ENCODE results near the gene EEF1G.

The EEF1G gene

DNA sequence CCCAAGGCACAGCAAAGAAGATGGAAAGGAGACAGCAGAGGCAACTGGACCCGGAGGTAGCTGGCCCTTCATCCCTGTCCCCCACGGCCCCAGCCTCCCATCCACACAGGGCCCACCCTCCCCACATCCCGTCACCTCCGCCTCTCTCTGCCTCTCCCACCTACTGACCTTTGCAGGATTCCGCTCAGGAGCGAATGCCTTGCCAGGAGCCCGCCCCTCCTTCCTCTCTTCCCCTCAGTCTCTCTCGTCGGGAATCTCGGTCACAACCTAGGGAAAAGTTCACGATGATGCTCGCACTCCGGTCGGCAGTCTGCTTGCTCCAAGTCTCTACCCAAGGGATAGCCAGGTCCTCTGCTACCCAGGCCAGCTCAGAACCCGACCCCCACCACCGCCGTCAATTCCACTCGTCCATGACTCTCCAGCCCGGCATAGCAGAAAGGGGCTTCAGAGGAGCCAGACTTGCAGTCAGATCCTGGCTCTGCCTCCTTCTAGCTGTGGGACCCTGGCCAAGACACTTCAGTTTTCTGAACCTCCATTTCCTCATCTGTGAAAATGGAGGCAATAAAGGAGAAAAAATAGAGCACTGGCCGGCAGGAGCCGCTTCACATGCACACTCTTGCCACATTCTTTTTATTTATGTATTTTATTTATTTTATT, 37.3 kb downstream of the EEF1G start:
- no peak for FAIRE-seq

DNA sequence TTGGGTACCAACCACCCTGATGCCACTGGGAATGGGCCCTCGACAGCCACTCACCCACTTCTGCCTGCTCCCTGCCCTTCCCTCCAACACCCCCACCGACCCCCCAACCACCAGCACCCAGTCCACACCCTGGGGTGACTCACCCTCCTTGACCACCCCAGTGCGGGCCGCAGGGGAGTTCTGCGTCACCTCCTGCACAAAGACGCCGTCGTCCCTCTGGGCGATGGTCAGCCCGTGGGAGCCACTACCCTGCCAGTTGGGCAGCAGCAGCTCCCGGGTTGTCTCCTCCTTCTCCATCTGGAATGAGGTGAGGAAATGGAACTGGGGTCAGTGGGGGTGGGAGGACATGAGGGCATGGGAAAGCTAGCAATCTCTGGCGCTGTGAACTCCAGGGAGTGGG, 37.9 kb downstream of the EEF1G start:
- no peak for FAIRE-seq

DNA sequence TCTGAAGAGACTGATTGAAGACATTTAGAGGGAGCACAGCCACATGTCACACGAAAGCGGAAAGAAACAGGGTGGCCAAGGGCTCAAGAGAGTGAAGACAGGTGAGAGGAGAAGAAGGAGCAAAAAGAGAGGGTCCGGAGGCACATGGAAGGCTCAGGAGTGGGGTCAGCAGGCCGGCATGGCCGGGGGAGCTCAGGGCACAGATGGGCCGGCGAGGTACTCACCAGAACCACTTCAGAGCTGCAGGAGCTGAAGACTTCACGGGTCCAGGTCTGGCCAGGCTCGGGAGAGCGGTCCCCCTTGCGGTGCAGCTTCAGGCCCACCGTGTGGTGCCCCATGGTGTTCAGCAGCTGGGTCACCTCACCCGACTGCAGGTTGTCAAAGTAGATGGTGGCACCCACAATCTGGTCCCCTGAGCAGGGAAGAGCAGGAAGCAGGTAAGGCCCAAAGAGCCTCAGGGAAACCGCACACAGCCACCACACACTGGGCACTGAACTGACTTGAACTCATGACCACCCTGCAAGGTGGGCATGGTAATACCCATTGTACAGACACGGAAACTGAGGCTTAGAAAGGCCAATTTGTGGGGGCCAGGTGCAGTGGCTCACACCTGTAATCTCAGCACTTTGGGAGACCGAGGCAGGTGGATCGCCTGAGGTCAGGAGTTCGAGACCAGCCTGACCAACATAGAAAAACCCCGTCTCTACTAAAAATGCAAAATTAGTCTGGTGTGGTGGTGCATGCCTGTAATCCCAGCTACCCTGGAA, 38.7 kb downstream of the EEF1G start:
- no peak for FAIRE-seq

DNA sequence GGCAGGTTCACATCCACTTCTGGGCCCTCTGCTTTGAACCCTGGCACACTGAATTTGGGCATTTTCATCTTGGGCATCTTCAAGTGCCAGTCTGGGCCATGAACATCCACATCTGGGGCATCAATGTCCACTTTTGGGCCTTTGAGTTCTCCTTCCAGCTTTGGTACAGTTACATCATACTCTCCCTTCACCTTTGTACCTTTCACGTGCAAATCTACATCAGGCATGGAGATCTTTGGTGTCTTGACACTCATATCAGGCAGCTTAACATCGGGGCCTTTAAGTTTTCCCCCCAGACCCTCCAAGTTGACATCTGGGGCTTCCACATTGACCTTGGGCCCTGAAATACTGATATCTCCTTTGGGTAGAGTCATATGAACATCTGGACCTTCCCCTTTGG, 41.6 kb downstream of the EEF1G start:
- no peak for FAIRE-seq

DNA sequence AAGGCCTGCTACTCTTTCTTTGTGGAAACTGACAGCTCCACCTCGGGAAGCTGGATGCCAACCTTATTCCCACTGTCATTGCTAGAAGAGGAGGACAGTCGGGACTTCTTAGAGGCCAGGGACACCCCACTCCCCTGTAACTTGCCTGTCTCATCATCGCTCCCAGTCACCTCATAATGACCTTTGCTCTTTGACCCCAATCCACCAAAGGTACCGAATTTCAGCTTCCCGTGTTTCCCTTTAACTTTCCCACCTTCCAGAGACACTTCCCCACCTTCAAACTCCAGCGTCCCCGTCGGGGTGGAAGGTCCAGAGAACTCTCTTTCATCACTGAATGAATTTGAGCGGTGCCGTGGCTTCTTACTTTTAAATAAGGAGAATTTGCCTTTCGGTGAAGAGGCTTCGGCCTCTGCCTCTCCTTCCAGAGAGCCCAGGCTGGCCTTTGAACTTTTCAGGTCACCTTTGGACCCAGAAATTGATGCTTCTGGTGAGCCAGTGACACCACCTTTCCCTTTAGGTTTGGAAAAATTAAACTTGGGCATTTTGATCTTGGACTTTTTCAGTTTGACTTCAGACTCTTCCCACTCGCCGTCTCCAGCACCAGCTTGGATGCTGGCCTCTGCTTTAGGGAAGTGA, 56.8 kb downstream of the EEF1G start:
- no peak for FAIRE-seq

DNA sequence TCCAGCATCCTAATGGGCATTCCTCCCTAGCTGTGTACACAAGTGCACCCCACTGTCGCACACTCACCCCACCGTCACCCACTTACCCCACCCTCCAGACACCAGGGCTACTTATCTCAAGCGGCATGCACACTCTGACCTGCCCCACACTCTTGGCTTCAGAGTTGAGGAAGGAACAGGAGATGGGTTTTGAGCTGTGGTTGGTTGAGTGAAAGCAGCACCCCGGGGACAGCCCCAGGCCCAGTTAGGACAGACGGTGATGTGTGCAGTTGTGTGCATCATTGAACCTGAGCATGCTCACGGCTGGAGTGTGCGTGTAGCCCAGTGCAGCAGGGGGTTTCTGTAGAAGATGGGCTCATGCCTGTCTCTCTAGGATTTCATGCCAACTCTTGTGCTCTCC, 59.5 kb downstream of the EEF1G start:
- no peak for FAIRE-seq

DNA sequence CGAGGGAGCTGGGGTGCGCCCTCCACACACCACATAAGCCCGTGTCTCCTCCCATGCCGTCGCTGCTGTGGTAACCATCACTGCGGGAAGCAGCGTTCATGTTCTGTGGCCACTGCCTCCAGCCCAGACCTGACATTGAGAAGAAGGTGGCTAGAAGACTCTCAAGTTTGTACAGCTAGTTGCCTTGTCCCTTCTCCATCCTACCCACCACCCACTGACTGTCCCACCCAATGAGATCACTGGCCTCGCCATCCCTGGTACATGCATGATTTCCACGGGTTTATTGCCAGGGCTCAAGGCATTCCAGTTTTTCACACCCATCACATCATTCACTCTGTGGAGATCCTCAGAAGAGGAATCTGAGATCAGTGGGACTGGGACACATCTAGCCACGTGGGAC, 60.1 kb downstream of the EEF1G start:
- no peak for FAIRE-seq

DNA sequence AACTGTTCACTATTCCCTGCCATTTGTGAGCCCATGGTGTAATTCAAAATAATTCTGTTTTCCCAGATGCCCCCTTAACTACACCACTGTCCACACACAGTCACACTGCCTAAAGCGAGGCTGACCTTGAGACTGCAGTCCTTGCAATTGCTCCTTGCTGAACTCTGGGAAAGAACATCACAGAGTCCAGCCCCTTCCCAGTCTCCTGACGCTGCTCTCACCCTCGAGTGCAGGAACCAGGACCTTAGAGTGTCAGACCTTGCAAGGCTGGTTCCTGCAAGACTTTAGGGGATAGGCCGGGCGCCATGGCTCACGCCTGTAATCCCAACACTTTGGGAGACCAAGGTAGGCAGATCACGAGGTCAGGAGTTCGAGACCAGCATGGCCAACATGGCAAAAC, 60.7 kb downstream of the EEF1G start:
- FAIRE-seq = no peak

Measured in A204.1 (cell line).